ENCODE measurements around the gene C12orf43. TPM values are rescaled to one million over a fixed set of nuclear protein-coding genes. Genes with fewer than 3 reads are reported as not detected.

The C12orf43 gene
- total RNA-seq, 1 donor from 2014 or later = 7.6 TPM

GRCh38 chr12:120955232-120955631 lies 61.1 kb downstream of the C12orf43 start:
- no peak for TF ChIP-seq CTCF (IDR thresholded peaks at IDR 0.05; ENCODE audit: borderline replicate concordance)
- no peak for DNase-seq
- no peaks in the 10 kb centered on the region for H3K4me1 ChIP-seq
- H3K27ac ChIP-seq (replicated peaks) = no peak overlapping the region
- no peaks in the 10 kb centered on the region for H3K9me3 ChIP-seq (replicated peaks)
- H3K27me3 ChIP-seq (ENCODE audit: low read depth) = peaks cover 9% of the 10 kb centered on the region
- H3K4me3 ChIP-seq = no peak overlapping the region
- no peaks in the 10 kb centered on the region for H3K36me3 ChIP-seq
- intact Hi-C loops (cut with micrococcal nuclease) = no loop called here

- intact Hi-C loops (cut with micrococcal nuclease) = no loop called here
- no peaks in the 10 kb centered on the region for H3K4me1 ChIP-seq
- no peak overlapping the region for H3K27ac ChIP-seq (replicated peaks)
- H3K9me3 ChIP-seq (replicated peaks) = no peaks in the 10 kb centered on the region
- H3K4me3 ChIP-seq = no peak overlapping the region
- no peaks in the 10 kb centered on the region for H3K27me3 ChIP-seq (ENCODE audit: low read depth)
- no peak for TF ChIP-seq CTCF (IDR thresholded peaks at IDR 0.05; ENCODE audit: borderline replicate concordance)
- H3K36me3 ChIP-seq = no peaks in the 10 kb centered on the region
- no peak for DNase-seq
Observed at GRCh38 chr12:120950807-120951206, 65.5 kb downstream of the C12orf43 start.

Other genes starting within 250 kb of the C12orf43 start
- gene SPPL3, start 112.1 kb downstream of the C12orf43 start, total RNA-seq = 26.8 TPM
- not detected for gene HNF1A, start 37.9 kb downstream of the C12orf43 start, total RNA-seq
- 0.25 TPM for gene OASL, start 22.8 kb upstream of the C12orf43 start, total RNA-seq
- gene P2RX7, start 116.4 kb upstream of the C12orf43 start, total RNA-seq = 1.6 TPM
- 4.7 TPM for gene P2RX4, start 193.6 kb upstream of the C12orf43 start, total RNA-seq

Measured in left ventricle myocardium inferior (tissue), 1 donor.